Vein endothelial cell (primary cell): ENCODE measurements around the gene PPP4R3B. TPM values are rescaled to one million over a fixed set of nuclear protein-coding genes. Genes with fewer than 3 reads are reported as not detected.

Source experiments
- small RNA-seq: library from RNA; depleted of rRNA; stranded (forward); fragments of <200 nt; gene quantifications from one replicate; pipeline ENCODE3, GENCODE V24; 2012
- total RNA-seq: library from RNA; depleted of rRNA; stranded (reverse); fragments of >200 nt; gene quantifications from 2 replicates; pipeline ENCODE4 v1.2.3, GENCODE V29; 2012

The PPP4R3B gene
- total RNA-seq = 36.6 and 47.3 TPM in 2 replicates

GRCh38 chr2:55617175-55618024, at the start of gene PPP4R3B:
PPP4R3B (minus strand) TSS chr2:55617622; CDS start chr2:55617285, 337 bp downstream.

Small RNAs within 50 kb of the gene (small RNA-seq; reads per million reads assigned to genes)
- gene RF00586 = not detected
- gene RNU6-634P = not detected

Other genes starting within 250 kb of the PPP4R3B start
- gene CCDC88A, start 197.8 kb downstream of the PPP4R3B start, total RNA-seq = 48.3 and 64.3 TPM in 2 replicates
- gene CFAP36, start 97.9 kb downstream of the PPP4R3B start, total RNA-seq = 16.0 and 17.1 TPM in 2 replicates
- 24.5 and 27.8 TPM in 2 replicates for gene PNPT1, start 76.2 kb upstream of the PPP4R3B start, total RNA-seq